Adrenal gland (tissue), 12 donors: ENCODE data around the gene NKAIN2. TPM values are rescaled to one million over a fixed set of nuclear protein-coding genes. Genes with fewer than 3 reads are reported as not detected.

Source experiments
- DNase-seq, 7 donors: peaks; one replicate each; pipeline ENCODE4 v3.0.0-alpha.2; 2019 to 2020
- H3K27ac ChIP-seq, 5 donors: fragments of 200-600 bp; sonication (generic) in 4 of 5; 1 replicate in 3 of 5; 2 replicates in 2 of 5; pipeline versions ENCODE4 v1.5.1 to v1.8.0; 2016 to 2020; ENCODE audit warnings: mild to moderate bottlenecking in 1 of 5
- H3K27me3 ChIP-seq: fragments of 200-600 bp; 2 replicates; pipeline ENCODE4 v1.8.0; 2021
- H3K36me3 ChIP-seq, 2 donors: fragments of 200-600 bp; replicated peaks in 1 of 2; 1 replicate in 1 of 2; 2 replicates in 1 of 2; pipeline versions ENCODE4 v1.5.1 to v1.8.0; 2018 to 2022
- H3K4me1 ChIP-seq, 2 donors: fragments of 200-600 bp; replicated peaks in 1 of 2; 1 replicate in 1 of 2; 2 replicates in 1 of 2; pipeline versions ENCODE4 v1.5.1 to v1.8.0; 2018 to 2021
- H3K4me3 ChIP-seq, 4 donors: fragments of 200-600 bp; sonication (generic) in 3 of 4; one replicate each; pipeline ENCODE4 v1.5.1; 2016 to 2018
- H3K9me3 ChIP-seq, 3 donors: fragments of 200-600 bp; sonication (generic) in 1 of 3; replicated peaks in 1 of 3; 1 replicate in 2 of 3; 2 replicates in 1 of 3; pipeline versions ENCODE4 v1.5.1 to v1.8.0; 2016 to 2021
- POLR2A ChIP-seq, 2 donors: fragments of 450-650 bp; IDR thresholded peaks; one replicate each; pipeline ENCODE4 v1.6.1; 2017; ENCODE audit warnings: antibody characterized with exemption in 2 of 2, mild to moderate bottlenecking in 2 of 2, moderate library complexity in 1 of 2
- WGBS, 4 donors: extraction: QIAGEN DNeasy Blood & Tissue Kit in 2 of 4; methylation state at CpG; one replicate each; pipeline versions ENCODE4 v1.1.5 to v1.1.7; 2013 to 2017; 5-methylcytosine and 5-hydroxymethylcytosine counted together
- intact Hi-C, 2 donors: fragments of 100-400 bp; cut with DNase I; formaldehyde crosslinking; loops; one replicate each; pipeline versions ENCODE4 v1.14.1 to v1.15.0; 2022 to 2023
- polyA plus RNA-seq, 3 donors: library from polyadenylated mRNA; stranded (reverse); fragments of 200-250 nt in 2 of 3; fragments of 350-450 nt in 1 of 3; fragmentation: Illumina TruSeq in 1 of 3; extraction: RNeasy Lipid Tissue Mini Kit (QIAGEN cat#74804) in 1 of 3; gene quantifications; one replicate each; pipeline ENCODE4 v1.2.3, GENCODE V29; 2013 to 2014
- total RNA-seq, 9 donors: library from RNA; depleted of rRNA in 4 of 9; stranded (reverse); fragments of >200 nt in 4 of 9; fragments of 120-200 nt in 1 of 9; fragmentation: NEBNext Ultra II Directional in 1 of 9; extraction: Animal tissue kit (Norgen Biotek cat#: 25700) in 1 of 9; gene quantifications; one replicate each; pipeline versions ENCODE4 v1.1.0 to v1.2.4, GENCODE V29; 2013 to 2023
- TF ChIP-seq, protein P1 (sequence below), 6 experiments: fragments of 450-650 bp in 4 of 6; fragments of 200-600 bp in 2 of 6; sonication (generic) in 1 of 6; IDR thresholded peaks; 1 replicate in 5 of 6; 2 replicates in 1 of 6; pipeline versions ENCODE4 v1.5.1 to v1.8.0; 2016 to 2021; ENCODE audit warnings: antibody characterized with exemption in 6 of 6, mild to moderate bottlenecking in 2 of 6, moderate library complexity in 1 of 6
- donor health status: healthy with polysubstance abuse.
- donor health status: Bipolar disorder and iron deficiency.
- donor health status: DM: yes; HTN: yes; CAD: no.
- donor health status: DM: no; HTN: no; CAD: no.
- donor health status: DM: no; HTN: no; CAD: no.
- donor health status: DM: yes; HTN: yes; CAD: no.

Gene NKAIN2
- total and polyA plus RNA-seq, 12 donors, result under 0.01 to 0.61 (median 0.23) TPM; not detected in 3

DNA sequence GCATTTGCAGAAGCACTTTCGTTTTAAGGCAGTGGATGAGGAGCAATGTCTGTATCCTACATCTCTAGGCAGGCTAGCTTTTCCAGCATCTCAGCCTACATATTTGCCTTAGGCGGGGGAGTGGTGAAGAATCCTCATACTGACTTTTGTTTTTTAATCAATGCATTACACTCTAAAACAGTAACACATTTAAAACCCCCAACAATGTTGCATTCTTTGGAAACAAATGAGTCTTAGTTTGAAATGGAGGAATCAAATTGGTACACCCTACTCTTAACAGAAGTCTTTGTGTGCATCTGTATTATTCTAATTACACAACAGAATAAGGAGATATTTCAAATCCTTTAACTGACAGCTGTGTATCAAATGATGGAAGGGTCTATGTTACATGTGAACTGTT, 9.0 kb downstream of the NKAIN2 start:
- H3K36me3 ChIP-seq, result no peaks in the 10 kb centered on the region
- H3K4me3 ChIP-seq, result no peak overlapping the region
- WGBS, 4 donors, result 59 to 68% (median 61%) methylated on average over 2 of the region's 2 CpGs
- H3K4me1 ChIP-seq, result no peaks in the 10 kb centered on the region
- intact Hi-C loops, result no loop called here
- DNase-seq, result no peak
- TF ChIP-seq POLR2A (IDR thresholded peaks at IDR 0.05), result no peak
- TF ChIP-seq, protein P1, sequence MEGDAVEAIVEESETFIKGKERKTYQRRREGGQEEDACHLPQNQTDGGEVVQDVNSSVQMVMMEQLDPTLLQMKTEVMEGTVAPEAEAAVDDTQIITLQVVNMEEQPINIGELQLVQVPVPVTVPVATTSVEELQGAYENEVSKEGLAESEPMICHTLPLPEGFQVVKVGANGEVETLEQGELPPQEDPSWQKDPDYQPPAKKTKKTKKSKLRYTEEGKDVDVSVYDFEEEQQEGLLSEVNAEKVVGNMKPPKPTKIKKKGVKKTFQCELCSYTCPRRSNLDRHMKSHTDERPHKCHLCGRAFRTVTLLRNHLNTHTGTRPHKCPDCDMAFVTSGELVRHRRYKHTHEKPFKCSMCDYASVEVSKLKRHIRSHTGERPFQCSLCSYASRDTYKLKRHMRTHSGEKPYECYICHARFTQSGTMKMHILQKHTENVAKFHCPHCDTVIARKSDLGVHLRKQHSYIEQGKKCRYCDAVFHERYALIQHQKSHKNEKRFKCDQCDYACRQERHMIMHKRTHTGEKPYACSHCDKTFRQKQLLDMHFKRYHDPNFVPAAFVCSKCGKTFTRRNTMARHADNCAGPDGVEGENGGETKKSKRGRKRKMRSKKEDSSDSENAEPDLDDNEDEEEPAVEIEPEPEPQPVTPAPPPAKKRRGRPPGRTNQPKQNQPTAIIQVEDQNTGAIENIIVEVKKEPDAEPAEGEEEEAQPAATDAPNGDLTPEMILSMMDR (IDR thresholded peaks at IDR 0.05), result no peak
- H3K9me3 ChIP-seq, result no peaks in the 10 kb centered on the region
- peaks cover 15% of the 10 kb centered on the region for H3K27me3 ChIP-seq
- no peak overlapping the region for H3K27ac ChIP-seq

DNA sequence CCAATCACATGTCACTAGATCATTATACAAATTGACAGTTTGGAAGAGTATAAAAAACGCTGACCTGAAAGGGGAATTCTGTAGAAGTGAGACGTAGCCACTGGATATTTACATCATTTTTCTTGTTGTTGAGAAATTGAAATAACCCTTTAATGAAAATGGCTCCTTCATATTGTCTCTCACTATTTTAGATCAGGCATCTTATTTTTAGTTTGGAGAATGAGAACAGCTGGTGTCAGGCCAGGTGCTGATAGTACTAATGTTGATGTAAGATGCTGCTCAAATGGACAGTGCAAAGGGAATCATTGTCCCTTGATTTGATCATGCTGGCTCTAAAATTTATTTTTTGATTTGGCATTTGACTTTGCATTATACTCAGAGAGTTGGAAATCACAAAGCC, 17.4 kb downstream of the NKAIN2 start:
- Histone ChIP-seq H3K4me3 (no peak overlapping the region), H3K4me1 (no peaks in the 10 kb centered on the region), H3K36me3 (no peaks in the 10 kb centered on the region), H3K27me3 (no peaks in the 10 kb centered on the region), H3K9me3 (no peaks in the 10 kb centered on the region), H3K27ac (no peak overlapping the region)
- WGBS, 4 donors, result 69 to 90% (median 84%) methylated on average over 2 of the region's 2 CpGs
- intact Hi-C loops, result no loop called here
- DNase-seq, result no peak
- TF ChIP-seq, protein P1 (IDR thresholded peaks at IDR 0.05), result no peak
- TF ChIP-seq POLR2A (IDR thresholded peaks at IDR 0.05), result no peak

DNA sequence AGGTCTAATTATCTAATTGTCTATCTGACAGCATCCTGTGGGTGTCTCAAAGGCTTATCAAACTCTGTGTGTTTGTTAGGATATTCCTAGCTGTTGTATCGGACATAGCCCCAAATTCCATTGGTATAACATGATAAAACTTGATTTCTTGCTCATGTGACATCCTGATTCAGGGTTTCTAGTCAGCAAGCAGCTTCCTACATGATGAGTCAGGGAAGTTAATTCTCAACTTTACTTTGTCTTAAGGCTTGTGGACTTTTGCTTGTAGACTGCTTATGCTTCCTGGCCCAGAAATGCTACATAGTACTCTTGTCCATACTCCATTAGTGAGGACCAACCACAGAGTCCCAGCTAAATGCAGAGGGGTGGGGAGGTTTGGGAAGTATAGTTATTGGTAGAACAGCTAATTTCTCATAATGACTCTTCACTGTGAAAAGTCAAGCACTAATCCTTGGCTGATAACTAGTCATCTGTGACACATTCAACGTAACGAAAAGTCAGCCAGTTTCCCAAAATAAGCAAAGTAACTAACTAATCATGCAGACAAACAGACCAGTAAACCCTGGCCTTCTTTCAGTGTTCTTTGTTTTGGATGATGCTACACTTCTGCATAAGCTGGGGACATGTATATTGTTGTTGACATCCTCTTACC, 25.8 kb downstream of the NKAIN2 start:
- Histone ChIP-seq H3K4me3 (no peak overlapping the region), H3K27me3 (no peaks in the 10 kb centered on the region), H3K4me1 (no peaks in the 10 kb centered on the region), H3K27ac (no peak overlapping the region), H3K36me3 (no peaks in the 10 kb centered on the region), H3K9me3 (no peaks in the 10 kb centered on the region)
- WGBS, 4 donors, result 56 to 65% (median 60%) methylated on average over 3 of the region's 3 CpGs
- DNase-seq, result no peak
- intact Hi-C loops, result no loop called here
- no peak for TF ChIP-seq POLR2A (IDR thresholded peaks at IDR 0.05)
- TF ChIP-seq, protein P1 (IDR thresholded peaks at IDR 0.05), result no peak

DNA sequence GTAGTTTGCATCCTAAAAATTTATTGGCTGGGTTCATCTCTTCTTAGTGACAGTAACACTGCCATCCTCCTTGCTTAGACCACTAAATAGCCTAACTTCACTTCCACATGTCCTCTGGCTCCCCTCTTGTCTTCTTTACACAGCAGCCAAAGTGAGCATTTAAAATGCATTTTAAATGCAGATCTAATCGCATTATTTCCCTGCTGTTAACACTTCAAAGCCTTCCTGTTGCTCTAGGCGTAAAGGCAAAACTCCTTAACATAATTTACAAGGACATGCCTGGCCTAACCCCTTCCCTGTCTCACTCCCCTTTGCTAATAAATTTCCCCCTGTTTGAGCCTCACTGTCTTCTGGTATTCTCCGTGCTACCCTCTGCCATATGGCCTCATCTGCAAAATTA, 26.5 kb downstream of the NKAIN2 start:
- Histone ChIP-seq H3K9me3 (no peaks in the 10 kb centered on the region), H3K4me3 (no peak overlapping the region), H3K27ac (no peak overlapping the region), H3K4me1 (no peaks in the 10 kb centered on the region), H3K27me3 (no peaks in the 10 kb centered on the region), H3K36me3 (no peaks in the 10 kb centered on the region)
- intact Hi-C loops, result no loop called here
- WGBS, 4 donors, result 21 to 29% (median 29%) methylated on average over 3 of the region's 3 CpGs
- DNase-seq, result no peak
- no peak for TF ChIP-seq POLR2A (IDR thresholded peaks at IDR 0.05)
- TF ChIP-seq, protein P1 (IDR thresholded peaks at IDR 0.05), result no peak
